ENCODE measurements around the gene C1QTNF6.
"Not testable (repeated sequence)": the region's sequence is repeated elsewhere in the genome, so short reads cannot be mapped to it uniquely, and the experiment has no call there.

Gene C1QTNF6

DNA sequence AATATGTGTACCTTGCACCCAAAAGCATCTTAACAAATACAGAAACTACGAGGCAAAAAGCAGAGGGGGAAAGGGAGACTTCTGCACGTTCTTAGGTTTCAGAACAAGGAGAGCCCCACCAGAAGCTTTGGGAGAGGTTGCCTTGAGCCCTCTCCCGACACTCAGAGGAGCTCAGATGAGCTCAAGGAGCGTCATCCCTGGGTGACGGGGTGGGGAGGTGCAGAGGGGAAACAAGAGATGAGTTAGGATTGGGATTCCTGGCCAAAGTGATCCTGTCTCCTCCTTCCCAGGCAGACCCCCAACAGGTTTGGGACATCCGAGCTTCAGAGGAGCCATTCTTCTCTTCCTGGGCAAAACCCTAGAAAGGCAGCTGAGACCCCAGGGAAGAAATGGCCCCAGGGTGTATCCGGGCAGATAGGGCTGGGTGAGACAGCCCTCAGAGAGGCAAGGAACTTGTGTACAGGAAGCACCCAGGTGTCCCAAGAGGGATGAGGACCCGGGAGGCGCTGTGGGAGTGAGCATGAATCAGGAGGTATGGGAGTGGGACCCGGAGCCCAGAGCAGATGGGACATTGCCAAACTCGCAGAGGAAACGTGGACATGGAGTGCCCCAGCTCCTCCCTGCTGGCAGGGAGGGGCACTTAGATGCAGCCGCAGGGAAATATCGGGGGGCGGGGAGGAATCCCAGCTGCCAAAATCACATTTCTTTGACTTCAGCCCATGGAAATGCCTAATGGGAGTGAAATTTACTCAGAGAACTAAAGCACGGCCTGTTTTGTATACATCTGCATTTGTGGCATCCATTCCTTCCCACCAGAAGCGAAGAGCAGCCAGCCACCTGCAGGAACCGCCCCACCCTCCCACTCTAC, 12.4 kb downstream of the C1QTNF6 start:
- DNase-seq = no peak

DNA sequence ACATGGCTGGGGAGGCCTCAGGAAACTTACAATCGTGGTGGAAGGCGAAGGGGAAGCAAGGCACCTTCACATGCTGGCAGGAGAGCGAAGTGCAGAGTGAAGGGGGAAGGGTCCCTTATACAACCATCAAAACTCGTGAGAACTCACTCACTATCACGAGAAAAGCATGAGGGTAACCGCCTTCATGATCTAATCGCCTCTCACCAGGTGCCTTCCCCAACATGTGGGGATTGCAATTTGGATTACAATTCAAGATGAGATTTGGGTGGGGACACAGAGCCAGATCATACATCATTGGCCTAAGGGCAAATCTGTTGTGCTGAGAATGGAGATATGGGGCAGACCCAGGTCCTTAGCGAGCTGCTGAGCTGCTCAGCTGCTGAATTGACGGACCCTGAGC, 13.1 kb downstream of the C1QTNF6 start:
- DNase-seq = no peak

DNA sequence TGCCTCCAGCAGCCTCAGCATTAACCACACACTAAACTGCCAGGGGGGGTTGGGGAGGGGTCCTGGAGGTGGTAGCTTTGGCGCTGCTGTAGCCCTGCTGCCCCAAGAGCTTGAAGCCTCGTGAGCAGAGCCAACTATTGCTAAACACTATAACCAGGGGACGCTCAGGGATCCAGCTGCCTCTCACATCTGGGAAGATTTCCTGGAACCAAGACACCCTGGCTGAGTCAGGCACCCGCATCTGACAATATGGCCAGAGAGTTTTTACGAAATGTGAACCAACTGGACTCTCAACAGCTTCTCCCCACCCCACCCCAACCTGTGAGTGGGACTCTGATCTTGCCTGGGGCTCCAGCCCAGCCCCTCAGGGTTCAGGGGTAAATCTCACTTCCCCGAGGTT, 14.3 kb downstream of the C1QTNF6 start:
- no peak for DNase-seq

DNA sequence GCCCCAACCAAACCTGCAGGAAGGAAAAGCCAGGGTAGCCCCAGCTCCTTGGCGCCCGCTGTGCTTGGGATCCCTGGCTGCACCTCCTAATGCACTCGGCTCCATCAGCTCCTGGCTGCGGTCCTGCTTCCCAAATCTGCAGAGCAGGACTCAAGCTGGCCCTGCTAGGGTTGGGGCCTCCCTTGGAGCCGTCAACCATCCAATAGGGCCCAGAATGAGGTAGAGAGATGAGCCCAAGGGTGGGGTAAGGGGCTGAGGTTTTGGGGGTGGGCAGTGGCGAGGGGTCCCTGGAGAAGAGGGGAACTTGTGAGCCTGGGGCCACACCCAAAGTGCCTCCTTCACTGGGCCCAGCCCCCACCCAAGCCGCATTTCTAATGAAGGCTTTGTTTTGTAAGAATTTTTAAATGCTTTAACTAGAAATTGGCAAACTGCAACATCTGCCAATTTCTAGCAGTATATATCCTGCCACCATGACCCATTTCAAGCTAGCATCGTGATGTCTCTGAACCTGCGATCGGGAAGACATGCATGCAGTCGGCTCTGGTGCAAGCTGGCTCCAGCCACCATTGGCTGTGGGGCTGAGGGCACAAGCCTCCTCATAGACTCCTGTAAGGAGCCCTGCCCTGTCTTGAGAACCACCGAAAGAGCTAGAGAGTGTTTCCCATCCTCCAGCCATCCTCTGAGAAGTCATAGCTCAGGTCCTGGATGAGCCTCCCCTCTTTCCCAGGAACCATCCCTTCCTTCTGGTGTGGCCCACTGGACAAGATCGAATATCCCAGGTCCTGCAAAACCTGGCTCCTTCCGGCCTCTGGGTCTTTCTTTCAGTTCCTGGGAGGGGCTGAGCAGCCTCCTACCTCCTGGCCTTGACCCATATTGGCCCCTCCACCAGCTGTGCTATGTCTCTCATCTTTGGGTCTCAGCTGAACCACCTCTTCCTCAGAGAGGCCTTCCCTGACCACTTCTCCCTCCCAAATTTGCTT, 15.5 kb downstream of the C1QTNF6 start:
- DNase-seq = no peak

DNA sequence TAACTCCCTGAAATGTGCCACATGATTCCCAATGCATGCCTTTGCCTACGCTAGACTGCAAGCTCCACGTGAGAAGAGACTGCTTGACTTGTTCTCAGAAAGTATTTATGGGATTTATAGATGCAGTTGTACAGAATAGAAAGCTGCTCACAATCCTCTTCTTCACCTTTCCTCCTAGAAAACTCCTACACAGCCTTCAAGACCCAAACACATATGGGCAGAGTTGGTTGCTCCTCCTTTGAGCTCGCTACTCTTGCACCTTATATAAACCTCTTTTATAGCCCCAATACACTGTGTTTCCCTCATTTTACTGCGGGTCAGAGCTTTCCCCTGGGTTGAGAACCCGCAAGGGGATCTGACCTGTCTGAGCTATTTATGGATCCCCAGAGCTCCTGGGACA, 16.4 kb downstream of the C1QTNF6 start:
- no peak for DNase-seq

DNA sequence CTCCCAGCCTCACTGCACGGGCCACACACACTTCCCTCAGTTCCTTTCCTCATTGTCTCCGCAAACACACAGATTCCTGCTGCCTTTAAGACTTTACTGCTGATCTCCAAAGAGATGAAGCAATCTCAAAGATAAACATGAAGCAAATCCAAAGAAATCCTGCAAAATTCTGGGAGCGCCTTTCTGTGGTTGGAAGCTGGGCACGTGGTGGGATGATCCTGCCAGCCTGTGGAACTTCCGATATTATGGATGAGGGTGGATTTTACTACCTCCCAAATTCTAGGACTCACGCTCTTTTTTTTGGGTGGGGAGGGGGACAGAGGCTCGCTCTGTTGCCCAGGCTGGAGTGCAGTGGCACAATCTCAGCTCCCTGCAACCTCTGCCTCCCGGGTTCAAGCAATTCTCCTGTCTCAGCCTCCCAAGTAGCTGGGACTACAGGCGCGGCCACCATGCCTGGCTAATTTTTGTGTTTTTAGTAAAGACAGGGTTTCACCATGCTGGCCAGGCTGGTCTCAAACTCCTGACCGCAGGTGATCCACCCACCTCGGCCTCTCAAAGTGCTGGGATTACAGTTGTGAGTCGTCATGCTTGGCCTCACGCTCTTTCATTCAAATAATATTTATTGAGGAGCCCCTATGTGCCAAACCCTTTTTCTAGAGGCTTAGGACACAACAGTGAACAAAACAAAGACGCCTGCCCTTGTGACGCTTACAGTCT, 17.2 kb downstream of the C1QTNF6 start:
- DNase-seq = not testable (repeated sequence)

DNA sequence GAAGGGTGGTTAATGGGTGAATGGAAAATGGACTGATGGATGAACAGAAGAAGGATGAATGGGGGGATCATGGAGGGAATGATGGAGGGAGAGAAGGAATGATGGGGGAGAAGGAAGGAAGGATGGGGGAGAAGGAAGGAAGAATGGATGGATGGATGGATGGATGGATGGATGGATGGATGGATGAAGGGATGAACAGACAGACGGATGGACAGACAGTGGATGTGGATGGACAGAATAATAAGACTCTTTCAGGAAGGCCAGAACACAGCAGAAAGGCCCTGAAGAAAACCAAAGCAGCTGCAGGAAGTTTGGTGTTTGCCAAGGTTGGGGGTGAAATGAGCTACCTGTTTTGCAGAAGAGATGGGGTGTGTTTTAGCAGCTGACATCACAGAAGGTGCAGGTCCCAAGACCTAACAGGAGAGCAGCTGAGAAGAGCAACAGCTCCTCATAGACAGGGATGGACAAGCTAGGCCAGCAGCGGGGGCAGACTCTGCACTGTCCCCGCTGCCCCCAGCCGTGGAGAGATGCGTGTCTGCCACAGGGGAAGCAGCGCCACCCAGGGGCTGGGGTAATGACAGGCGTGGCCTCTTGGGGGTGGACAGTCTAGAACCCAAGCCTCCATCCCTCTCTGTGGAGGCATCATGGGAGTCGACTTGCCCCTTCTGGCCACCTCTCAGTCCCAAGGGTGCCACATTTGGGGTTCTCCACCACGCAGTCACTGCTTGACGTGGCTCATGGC, 17.9 kb downstream of the C1QTNF6 start:
- no peak for DNase-seq

DNA sequence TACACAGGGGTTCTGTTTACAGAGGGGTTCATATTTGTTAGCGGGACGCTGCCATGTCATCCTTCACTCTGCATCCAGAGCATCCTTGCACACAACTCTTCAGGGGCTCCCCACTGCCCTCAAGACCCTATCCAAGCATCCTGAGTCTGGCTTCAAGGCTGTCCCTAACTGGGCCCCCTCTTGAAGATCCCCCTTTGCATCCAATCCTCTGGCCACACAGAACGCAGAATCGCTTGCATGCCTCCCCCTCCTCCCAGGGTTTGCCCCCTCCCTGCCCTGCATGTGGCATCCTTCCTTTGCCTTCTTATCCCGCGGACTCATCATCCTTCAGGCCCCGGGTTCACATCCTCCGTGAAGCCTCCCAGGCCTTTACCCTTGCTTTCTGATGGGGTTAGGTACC, 18.6 kb downstream of the C1QTNF6 start:
- DNase-seq = no peak

DNA sequence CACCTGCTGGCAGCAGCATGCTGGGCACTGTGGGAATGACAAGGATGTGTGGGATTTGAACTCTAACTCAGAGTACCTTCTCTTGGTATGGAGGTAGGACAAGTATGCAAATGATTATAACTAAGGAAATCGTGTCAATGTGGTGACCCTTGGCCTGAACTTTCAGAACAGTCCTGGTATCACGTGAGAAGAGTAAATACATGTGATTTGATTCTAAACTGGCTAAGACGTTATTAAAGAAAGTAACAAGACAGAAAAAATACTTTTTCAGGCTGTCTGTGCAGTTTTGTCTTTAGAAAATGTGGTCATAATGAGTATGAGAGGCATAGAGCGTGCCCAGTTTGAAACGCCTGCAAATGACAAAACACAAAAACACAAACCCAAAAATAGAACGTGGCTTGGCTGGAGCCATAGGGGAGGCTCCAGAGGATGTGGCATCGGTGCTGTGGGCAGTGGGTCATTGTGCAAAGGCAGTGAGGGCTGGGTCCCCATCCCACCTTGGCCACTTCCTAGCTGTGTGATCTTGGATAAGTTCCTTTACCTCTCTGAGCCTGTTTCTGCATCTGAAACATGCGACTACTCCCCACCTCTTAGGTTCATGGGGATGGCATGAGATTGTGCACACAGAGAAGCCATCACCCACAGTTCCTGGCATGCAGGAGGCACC, 19.9 kb downstream of the C1QTNF6 start:
- no peak for DNase-seq

DNA sequence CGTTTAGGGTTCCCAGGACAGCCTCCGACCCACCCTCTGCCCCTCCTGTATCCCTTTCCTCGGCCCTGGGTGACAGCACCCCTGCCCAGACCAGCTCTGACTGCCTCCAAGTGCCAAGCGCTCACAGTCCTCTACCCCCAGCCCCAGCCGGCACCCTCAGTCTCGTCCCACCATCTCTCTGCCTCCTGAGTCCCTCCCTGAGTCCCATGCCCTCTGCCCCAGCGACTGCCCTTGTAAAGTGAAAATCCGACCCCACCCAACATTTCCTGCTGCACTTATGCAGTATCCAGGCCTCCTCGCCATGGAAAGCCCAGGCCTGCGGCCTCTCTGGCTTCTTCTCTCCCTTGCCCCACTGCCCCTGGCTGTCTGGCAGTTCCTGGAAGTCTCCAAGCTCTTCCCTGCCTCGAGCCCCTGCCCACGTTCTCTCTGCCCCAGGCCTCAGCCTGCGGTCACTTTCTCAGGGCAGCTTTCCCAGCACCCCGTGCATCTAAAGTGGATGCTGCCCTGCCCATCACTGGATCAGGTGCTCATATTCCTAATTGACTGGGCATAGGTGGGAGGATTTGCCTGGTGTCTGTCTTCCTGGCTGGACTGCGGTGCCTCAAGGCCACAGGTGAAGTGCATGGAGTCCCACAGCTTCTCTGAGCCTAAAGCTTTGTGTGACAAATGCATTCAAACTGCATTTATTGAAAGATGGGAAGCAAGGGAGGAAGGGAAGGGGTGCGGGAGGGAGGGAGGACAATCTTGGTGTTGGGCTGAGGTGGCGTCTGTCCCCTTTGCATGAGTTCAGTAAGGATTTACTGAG, 20.7 kb downstream of the C1QTNF6 start:
- DNase-seq = no peak

DNA sequence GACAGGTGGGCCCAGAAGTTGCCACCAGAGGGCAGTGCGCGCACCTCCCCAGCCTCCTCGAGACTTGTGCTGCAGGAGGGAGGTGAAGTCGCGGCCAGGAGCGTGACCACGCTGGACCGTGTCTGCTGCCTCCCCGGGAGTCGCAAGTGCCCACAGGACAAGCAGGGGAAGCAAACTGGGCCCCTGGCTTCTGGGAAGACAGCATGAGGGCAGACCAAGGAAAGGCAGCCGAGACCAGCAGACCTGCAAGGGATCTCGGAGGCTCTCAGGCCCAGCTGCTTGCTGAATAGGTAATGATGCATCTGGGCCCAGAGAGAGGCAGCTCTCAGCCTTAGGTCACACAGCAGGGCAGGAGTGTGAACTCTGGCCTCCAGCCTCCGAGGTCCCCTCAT, 21.4 kb downstream of the C1QTNF6 start:
- no peak for DNase-seq

DNA sequence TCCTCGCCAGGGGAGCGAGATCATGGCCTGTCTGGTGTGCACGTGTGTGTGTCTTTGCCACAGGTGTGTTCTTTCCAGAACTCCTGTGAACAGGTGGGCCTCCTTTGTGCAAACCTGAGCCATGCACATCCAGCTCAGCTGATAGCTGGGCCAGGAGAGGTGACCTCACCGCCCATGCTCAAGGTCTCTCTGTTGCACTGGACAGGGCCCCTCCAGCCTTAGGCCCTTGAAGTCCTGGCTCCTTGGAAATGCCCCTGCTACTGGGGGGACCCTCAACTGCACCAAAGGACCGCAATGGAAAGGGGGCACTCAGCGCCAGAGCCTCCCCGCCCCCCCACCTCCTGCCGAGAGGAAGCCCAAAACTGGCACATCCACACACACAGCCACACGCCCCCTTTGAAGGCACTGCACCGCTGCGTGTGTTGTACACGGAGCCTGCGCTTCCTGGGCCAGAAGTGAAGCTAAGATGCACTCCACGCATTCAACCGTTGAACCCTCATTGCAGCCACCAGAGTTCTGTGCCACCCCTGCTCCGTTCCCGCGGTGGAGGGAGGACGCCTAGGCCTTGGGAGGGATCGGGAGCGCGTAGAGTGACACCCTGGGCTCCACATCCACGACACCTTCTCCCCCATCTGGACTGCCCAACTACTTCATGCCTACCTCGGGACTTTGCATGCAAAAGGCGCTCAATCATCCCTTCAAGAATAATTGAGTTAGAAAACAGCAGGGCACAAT, 21.9 kb downstream of the C1QTNF6 start:
- no peak for DNase-seq

DNA sequence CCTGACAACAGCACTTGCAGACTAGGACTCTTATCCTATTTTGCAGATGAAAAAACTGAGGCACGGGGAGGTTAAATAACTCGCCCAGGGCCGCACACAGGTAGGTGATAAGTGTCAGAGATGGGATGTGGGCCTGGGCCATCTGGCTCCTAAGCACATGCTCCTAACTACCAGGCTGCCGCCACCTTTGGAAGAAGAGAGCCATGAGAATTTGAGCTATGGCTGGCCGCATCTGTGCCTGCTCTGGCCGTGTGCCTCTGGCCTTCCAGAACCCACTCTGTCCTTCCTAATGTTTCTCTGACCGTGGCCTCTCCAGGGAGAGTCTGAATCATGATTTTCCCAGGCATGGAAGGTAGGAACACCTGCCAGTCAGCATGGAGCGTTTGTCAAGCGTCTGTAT, 23.0 kb downstream of the C1QTNF6 start:
- no peak for DNase-seq

DNA sequence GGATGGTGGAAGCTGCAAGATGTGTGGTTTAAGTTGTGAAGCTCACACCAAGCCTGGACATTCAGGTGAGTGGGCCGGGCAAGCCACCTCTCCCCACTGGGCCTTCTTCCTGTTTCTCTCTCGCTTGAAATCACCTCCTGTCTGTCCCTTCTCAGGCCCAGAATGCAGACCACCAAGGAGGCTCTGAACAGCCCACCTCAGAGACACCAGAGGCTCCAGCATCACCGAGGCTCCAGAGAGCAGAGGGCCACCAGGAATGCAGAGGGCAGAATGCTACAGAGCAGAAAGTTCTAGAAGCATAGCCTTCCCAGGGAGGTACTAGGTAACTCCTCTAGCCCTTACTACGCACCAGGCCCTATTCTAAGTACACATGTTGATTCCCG, 23.6 kb downstream of the C1QTNF6 start:
- DNase-seq = no peak

DNA sequence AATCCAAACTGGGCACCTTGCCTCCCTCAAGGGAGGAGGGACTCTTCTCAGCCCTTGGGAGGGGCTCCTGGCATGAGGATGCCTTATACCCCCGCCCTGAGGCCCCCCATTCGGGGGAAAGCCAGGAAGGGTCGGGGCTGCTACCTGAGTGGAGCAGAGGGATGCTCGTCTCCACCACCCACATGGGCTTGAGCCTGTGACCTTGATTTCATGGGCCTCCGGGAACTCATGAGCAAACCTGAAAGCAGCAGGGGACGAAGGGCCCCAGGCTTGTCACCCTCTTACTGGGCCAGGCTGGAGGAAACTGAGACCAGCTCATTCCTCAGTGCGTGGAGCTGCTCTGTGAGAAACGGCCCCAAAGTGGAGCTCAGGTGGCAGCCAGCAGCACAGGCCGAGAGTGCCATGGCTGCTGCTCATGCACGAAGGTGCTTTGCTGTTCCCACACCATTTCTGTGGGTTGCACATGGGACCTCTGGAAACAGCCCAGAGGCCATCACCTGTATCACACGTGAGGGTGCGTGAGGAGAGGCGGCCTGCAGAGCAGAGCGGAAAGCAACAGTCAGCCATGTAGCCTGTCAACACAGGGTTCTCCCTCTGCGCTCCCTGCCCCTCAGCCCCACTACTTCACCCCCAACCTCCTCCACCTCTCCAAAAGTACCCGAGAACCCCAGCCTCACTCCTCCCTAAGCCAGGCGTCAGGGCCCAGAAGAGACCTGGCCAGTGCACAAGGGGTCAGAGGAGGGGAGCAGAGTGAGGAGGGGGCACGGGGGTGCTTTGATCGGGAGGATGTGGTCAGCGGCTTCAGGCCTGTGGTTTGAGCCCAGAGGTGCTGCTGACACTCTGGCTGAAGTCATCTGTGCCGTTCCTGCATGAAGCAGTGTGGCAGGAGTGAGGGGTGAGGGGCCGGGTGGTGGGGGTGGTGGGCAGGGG, 24.2 kb downstream of the C1QTNF6 start:
- no peak for DNase-seq

DNA sequence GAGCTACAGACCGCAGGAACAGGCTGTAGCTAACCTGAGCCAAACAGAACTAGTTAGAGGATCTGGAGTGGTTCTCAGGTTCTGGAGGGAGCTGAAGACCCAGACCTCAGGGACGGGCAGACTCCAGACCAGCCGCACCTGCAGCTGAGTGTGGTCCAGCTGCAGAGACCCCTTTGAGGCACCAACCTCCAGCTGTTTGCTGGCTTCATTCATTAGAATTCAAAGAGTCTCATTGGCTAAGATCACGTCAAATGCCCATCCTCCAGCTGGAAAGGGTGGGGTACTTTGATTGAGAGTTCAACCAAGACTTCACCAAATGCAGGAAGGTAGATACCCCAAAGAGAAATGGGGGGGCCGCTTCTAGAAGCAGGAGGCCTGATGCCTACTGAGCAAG, 25.0 kb downstream of the C1QTNF6 start:
- no peak for DNase-seq

DNA sequence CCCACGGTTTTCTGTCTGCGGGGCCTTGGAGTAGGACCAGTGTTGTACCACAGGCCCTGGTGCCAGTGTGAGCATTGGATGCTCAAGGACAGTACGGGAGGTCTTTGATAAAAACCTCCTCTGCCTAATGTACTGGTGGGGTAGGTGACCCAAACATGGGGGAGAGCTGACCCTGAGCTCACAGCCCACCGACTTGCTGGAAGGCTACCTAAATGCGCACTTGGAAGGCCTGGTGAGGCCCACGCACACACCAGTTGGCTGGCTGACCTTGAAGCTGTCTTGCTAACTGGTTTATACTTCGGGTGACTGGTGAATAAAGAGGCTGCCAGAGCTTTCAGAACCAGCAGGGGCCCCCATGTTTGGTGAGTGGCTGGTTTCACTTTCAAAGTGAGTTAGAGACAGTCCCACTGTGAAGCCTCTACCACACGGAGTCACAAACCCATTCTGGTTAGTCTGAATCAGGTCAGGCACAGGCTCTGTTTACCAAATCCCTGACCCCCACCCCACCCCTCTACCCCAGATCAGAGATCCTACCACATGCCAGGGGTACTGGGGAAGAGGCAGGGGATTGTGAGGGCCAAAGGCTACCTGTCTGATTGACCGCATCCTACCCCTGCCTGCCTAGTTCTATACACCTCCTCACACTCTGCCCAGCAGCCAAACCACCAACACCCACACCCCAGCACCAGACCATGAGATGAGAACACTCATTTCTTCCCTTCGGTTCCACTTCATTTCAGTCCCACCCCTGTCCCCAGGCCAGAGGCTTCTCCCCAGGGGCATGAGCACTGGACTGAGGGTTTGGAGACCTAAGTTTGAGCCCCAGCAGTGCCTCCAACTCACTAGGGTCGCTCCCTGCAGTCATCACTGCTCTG, 25.6 kb downstream of the C1QTNF6 start:
- no peak for DNase-seq

DNA sequence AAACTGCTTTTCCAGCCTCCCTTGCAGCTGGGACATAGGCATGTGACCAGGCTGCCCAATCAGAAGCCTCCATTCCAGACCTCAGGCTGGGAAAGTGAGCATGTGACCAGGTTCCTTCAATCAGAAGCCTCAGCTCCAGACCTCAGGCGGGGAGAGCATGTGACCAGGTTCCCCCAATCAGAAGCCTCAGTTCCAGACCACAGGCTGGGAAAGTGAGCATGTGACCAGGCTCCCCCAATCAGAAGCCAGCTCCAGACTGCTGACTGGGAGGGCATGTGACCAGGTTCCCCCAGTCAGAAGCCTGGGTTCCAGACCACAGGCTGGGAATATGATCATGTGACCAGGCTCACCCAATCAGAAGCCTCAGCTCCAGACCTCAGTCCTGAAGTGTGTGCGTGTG, 26.6 kb downstream of the C1QTNF6 start:
- no peak for DNase-seq
